ENCODE measurements around the gene GCA. TPM values are rescaled to one million over a fixed set of nuclear protein-coding genes. Genes with fewer than 3 reads are reported as not detected.

GCA gene, protein sequence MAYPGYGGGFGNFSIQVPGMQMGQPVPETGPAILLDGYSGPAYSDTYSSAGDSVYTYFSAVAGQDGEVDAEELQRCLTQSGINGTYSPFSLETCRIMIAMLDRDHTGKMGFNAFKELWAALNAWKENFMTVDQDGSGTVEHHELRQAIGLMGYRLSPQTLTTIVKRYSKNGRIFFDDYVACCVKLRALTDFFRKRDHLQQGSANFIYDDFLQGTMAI
- 10 to 100 TPM in 3 of 4 donors, 1 to 10 TPM in 1; 3.8 to 31.9 (median 20.6) TPM for total RNA-seq

DNA sequence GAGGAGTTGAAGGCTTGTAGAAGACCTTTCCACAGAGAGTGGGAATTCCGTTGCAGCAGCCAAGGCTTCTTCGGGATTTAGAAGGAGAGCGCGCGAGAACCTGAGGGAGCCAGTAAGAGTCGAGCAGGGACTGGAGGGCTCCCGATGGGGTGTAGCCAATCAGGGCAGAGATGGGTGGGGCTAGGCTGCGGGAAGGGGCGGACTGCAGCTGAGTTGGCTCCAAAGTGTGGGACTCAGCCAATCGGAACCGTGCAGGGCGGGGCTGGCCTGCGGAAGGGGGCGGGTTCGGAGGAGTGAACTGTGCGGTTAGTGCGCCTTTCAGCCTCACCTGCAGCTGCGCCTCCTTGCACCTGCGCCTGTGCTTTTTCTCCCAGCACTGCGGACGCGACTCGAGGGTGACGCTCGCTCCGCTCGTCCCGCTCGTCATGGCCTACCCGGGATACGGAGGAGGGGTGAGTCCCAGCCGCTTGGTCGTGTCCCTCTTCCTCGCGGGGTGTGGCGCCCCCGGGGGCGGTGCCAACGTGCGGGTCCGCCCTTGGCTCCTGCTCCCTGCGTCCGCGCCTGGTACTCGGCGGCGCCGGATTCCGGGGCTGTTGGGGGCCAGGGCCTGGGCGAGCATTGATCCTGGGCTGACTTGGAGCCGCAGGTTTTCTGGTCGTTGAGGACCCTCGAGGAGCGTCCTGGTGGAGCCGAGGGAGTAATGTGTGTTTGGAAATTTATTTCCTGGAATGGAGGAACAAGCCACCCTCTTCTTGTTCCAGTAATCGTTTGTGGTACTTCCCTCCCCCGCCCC lies at the start of gene GCA:
GCA (plus strand) TSS at position 309 of the 793 bp plus-strand sequence; CDS start at position 426, 117 bp downstream.
- TF ChIP-seq POLR2A (IDR thresholded peaks at IDR 0.05): peak in 1 of 2 donors; percentile 59
- TF ChIP-seq, protein P1, sequence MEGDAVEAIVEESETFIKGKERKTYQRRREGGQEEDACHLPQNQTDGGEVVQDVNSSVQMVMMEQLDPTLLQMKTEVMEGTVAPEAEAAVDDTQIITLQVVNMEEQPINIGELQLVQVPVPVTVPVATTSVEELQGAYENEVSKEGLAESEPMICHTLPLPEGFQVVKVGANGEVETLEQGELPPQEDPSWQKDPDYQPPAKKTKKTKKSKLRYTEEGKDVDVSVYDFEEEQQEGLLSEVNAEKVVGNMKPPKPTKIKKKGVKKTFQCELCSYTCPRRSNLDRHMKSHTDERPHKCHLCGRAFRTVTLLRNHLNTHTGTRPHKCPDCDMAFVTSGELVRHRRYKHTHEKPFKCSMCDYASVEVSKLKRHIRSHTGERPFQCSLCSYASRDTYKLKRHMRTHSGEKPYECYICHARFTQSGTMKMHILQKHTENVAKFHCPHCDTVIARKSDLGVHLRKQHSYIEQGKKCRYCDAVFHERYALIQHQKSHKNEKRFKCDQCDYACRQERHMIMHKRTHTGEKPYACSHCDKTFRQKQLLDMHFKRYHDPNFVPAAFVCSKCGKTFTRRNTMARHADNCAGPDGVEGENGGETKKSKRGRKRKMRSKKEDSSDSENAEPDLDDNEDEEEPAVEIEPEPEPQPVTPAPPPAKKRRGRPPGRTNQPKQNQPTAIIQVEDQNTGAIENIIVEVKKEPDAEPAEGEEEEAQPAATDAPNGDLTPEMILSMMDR (IDR thresholded peaks at IDR 0.05): peak in 1 of 4 experiments; percentile 31
- Histone ChIP-seq H3K9me3 (no peaks in the 10 kb centered on the region), H3K4me3 (peak within 1 kb of the TSS; percentile 89 to 92), H3K4me1 (no peaks in the 10 kb centered on the region), H3K36me3 (no peaks in the 10 kb centered on the region), H3K27ac (peak within 1 kb of the TSS; percentile 44 to 50), H3K27me3 (no peaks in the 10 kb centered on the region)
- peak; percentile 96 for DNase-seq
- intact Hi-C loops (cut with DNase I; ENCODE audit: low total_unique reads): no loop called here

DNA sequence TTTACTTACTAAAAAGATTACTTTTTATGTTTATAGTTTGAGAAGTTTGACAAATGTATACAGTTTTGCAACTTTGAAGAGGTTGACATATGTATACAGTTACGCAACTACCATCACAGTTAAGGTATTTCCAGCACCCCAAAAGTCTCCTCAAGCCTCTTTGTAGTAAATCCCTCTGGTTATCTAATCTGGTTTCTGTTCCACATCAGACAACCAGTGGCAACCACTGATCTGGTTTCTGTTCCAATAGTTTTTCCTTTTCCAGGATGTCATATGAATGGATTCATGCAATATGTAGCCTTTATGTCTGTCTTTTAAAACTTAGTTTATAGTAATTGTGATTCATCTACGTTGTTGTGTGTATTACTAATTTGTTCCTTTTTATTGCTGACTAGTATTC lies 48.9 kb upstream of the GCA start:
- H3K27ac ChIP-seq: no peak overlapping the region
- H3K27me3 ChIP-seq: no peaks in the 10 kb centered on the region
- no peaks in the 10 kb centered on the region for H3K4me1 ChIP-seq
- no peak for TF ChIP-seq POLR2A (IDR thresholded peaks at IDR 0.05)
- intact Hi-C loops (cut with DNase I; ENCODE audit: low total_unique reads): no loop called here
- DNase-seq: no peak
- H3K4me3 ChIP-seq: no peak overlapping the region
- H3K36me3 ChIP-seq: no peaks in the 10 kb centered on the region
- H3K9me3 ChIP-seq: no peaks in the 10 kb centered on the region

DNA sequence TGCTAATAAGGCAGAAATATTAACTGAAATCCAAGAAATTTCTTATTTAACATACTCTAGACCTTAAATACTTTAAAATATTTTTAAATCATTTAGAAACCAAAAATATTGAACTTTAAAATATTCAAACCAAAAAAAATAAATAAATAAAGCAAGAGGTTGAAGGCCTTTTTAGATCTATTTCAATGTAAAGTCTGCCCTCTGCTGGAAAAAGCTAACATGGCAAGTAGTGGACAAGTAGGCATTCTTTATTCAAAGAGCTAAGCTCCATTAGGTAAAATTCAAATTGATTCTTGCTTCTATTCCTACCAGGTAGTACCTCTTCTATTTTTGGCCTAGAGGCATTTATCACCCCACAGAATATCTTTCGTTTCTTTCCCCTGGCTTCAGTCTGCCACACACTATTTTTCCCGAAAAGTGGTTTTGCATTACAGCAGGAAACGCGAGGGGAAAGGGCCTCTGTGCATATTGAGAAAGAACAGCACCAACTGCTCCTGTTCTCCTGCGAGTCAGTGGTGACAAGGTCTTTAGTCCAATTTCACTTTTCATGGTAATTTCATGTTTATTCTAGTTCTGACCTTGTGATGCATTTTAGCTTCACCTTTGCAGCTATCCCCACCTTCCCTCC lies 45.9 kb upstream of the GCA start:
- H3K27ac ChIP-seq: no peak overlapping the region
- no peaks in the 10 kb centered on the region for H3K9me3 ChIP-seq
- no peak overlapping the region for H3K4me3 ChIP-seq
- H3K4me1 ChIP-seq: no peaks in the 10 kb centered on the region
- H3K27me3 ChIP-seq: no peaks in the 10 kb centered on the region
- intact Hi-C loops (cut with DNase I; ENCODE audit: low total_unique reads): no loop called here
- TF ChIP-seq, protein P1 (IDR thresholded peaks at IDR 0.05): peak; percentile 78 to 86 (median 86)
- TF ChIP-seq POLR2A (IDR thresholded peaks at IDR 0.05): no peak
- no peaks in the 10 kb centered on the region for H3K36me3 ChIP-seq
- DNase-seq: peak; percentile 40 to 87

DNA sequence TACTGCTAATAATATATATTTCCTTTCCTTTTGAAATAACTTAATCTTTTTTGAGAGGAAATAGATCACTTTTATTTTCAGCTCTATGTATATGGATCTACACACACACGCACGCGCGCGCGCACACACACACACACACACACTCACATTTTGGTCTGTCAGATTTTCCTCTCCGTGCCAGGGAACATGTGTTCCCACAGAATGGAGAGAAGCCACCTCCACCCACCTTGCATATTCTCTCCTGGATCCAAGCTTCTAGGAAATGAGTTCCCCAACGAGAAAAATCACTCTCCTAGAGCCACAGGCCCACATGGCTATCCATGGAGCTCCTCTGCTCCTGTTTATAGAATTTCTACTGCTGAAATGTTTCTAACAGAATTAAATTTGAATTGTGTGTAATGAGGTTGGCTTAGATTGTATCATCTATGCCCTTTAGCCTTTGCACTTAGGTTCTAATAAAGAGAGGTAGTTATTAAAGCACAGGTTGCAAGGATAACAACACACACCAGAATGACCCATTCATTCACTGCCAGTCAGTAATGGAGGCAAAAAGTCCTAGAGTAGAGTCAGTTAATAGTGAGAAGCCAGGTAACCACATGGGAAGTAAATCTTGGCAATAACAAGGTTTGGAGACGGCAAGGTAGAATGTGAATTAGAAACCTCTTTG lies 45.1 kb upstream of the GCA start:
- Histone ChIP-seq H3K27me3 (no peaks in the 10 kb centered on the region), H3K4me3 (no peak overlapping the region), H3K4me1 (no peaks in the 10 kb centered on the region), H3K9me3 (no peaks in the 10 kb centered on the region), H3K27ac (no peak overlapping the region), H3K36me3 (no peaks in the 10 kb centered on the region)
- TF ChIP-seq, protein P1 (IDR thresholded peaks at IDR 0.05): no peak
- no peak for TF ChIP-seq POLR2A (IDR thresholded peaks at IDR 0.05)
- DNase-seq: no peak
- intact Hi-C loops (cut with DNase I; ENCODE audit: low total_unique reads): no loop called here

DNA sequence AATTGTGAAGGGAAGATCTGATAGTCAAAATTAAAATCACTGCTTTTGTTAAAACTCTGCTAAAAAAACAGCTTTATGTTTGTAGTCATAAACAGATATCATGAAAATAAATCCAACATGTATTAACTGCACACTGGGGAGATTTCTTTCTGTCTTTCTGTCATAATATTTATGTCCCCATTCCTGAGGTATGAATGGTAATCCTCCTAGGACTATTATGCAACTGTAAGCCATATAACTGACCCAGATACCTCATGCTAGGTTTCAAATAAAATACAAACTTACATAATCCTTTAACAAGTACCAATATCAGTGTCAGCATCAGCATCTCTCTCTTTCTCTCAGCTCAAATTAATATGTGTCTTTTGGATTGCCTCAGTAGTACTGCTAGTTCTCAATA lies 43.7 kb upstream of the GCA start:
- intact Hi-C loops (cut with DNase I; ENCODE audit: low total_unique reads): no loop called here
- Histone ChIP-seq H3K9me3 (no peaks in the 10 kb centered on the region), H3K4me3 (no peak overlapping the region), H3K27ac (peak overlapping the region in 1 of 2 donors; percentile 40), H3K4me1 (no peaks in the 10 kb centered on the region), H3K36me3 (no peaks in the 10 kb centered on the region), H3K27me3 (no peaks in the 10 kb centered on the region)
- TF ChIP-seq, protein P1 (IDR thresholded peaks at IDR 0.05): no peak
- no peak for TF ChIP-seq POLR2A (IDR thresholded peaks at IDR 0.05)
- no peak for DNase-seq
